OCI-LY7 (cell line): Measurements from ENCODE around the gene ZNF536.

Experiments used
- EZH2phosphoT487 ChIP-seq: fragments of 200-600 bp; sonication (generic); IDR thresholded peaks from 2 replicates; pipeline ENCODE4 v1.6.1; 2018; ENCODE audit warnings: low read depth, borderline replicate concordance, mild to moderate bottlenecking, mixed run types, antibody characterized with exemption, low read length, moderate library complexity, mixed read lengths
- TF ChIP-seq, protein P1 (sequence below): fragments of 200-600 bp; sonication (generic); conservative IDR thresholded peaks from 2 replicates; pipeline ENCODE4 v1.5.1; 2014; ENCODE audit warnings: mild to moderate bottlenecking, antibody characterized with exemption, low read length, moderate library complexity, mixed read lengths

DNA sequence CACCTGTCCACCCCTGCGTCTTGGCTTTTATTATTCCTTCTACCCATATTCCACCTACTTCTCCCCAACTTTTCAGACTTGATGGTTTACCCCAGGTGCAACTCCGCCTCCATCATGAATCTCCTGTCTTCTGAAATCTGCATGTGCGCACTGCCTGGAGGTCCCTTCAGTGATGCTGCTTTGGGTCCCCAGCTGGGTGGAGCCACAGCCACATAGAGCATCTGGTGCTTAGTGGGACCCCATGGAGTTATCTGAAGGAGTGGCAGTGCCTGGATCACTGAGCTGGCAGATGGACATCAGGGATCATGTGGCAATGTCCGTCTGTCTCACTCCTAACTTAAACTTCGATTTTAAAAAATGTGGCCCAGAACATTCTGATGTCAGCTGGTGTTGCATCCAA, 13.5 kb downstream of the ZNF536 start:
- TF ChIP-seq, protein P1, sequence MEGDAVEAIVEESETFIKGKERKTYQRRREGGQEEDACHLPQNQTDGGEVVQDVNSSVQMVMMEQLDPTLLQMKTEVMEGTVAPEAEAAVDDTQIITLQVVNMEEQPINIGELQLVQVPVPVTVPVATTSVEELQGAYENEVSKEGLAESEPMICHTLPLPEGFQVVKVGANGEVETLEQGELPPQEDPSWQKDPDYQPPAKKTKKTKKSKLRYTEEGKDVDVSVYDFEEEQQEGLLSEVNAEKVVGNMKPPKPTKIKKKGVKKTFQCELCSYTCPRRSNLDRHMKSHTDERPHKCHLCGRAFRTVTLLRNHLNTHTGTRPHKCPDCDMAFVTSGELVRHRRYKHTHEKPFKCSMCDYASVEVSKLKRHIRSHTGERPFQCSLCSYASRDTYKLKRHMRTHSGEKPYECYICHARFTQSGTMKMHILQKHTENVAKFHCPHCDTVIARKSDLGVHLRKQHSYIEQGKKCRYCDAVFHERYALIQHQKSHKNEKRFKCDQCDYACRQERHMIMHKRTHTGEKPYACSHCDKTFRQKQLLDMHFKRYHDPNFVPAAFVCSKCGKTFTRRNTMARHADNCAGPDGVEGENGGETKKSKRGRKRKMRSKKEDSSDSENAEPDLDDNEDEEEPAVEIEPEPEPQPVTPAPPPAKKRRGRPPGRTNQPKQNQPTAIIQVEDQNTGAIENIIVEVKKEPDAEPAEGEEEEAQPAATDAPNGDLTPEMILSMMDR, result no peak
- TF ChIP-seq EZH2phosphoT487, result no peak
